ENCODE measurements around the gene EVC.

Gene EVC

GRCh38 chr4:5757536-5757935, 46.5 kb downstream of the EVC start:
- Histone ChIP-seq H3K9me3 (replicated peaks in 1 of 2; ENCODE audit: control insufficient read depth in 2 of 2, insufficient read depth in 1 of 2, low read depth in 1 of 2, low read length in 2 of 2) (peaks cover 0 to 5% of the 10 kb centered on the region in 2 donors), H3K36me3 (replicated peaks in 1 of 2; ENCODE audit: control insufficient read depth in 2 of 2, insufficient read depth in 2 of 2, low read length in 2 of 2) (peaks cover 22 to 56% of the 10 kb centered on the region in 2 donors), H2BK5ac (ENCODE audit: low read length) (no peak overlapping the region), H2BK15ac (ENCODE audit: low read length) (no peak overlapping the region), H4K8ac (ENCODE audit: low read depth, low read length) (no peak overlapping the region), H3K4ac (ENCODE audit: low read length) (no peak overlapping the region), H3K18ac (ENCODE audit: low read length) (no peak overlapping the region), H3K9ac (ENCODE audit: low read depth, low read length, poor library complexity) (no peak overlapping the region), H3K4me2 (ENCODE audit: insufficient read depth, low read length, poor library complexity, severe bottlenecking) (no peak overlapping the region), H2BK12ac (ENCODE audit: low read length) (no peak overlapping the region), H2BK120ac (ENCODE audit: low read depth, low read length) (no peak overlapping the region), H3K27me3 (ENCODE audit: control insufficient read depth in 3 of 3, insufficient read depth in 3 of 3, low read depth in 1 of 3, low read length in 3 of 3) (no peaks in the 10 kb centered on the region), H2AK5ac (ENCODE audit: low read depth, low read length) (no peak overlapping the region), H3K4me3 (ENCODE audit: low read length in 2 of 2) (no peak overlapping the region), H3K23ac (ENCODE audit: low read depth, low read length, poor library complexity) (no peak overlapping the region), H4K91ac (ENCODE audit: low read depth, low read length, poor library complexity) (no peak overlapping the region), H3K27ac (replicated peaks; ENCODE audit: low read length) (no peak overlapping the region), H3K4me1 (ENCODE audit: control insufficient read depth in 2 of 2, insufficient read depth in 1 of 2, low read depth in 1 of 2, low read length in 2 of 2) (peaks cover 0 to 2% of the 10 kb centered on the region in 2 donors), H3K14ac (ENCODE audit: low read length) (no peak overlapping the region), H2AFZ (ENCODE audit: low read length) (no peak overlapping the region), H3K79me1 (ENCODE audit: low read depth, low read length) (no peaks in the 10 kb centered on the region)
- WGBS, 2 donors (ENCODE audit: extremely low coverage in 2 of 2, insufficient read length in 2 of 2, insufficient replicate concordance in 1 of 2): no CpG with 5 or more reads among the region's 4 CpGs
- no peak for DNase-seq (ENCODE audit: low spot score)

- no peak overlapping the region for H2BK12ac ChIP-seq (ENCODE audit: low read length)
- H3K36me3 ChIP-seq (replicated peaks in 1 of 2; ENCODE audit: control insufficient read depth in 2 of 2, insufficient read depth in 2 of 2, low read length in 2 of 2): peaks cover 22 to 53% of the 10 kb centered on the region in 2 donors
- H3K23ac ChIP-seq (ENCODE audit: low read depth, low read length, poor library complexity): no peak overlapping the region
- no peaks in the 10 kb centered on the region for H3K4me1 ChIP-seq (ENCODE audit: control insufficient read depth in 2 of 2, insufficient read depth in 1 of 2, low read depth in 1 of 2, low read length in 2 of 2)
- DNase-seq (ENCODE audit: low spot score): no peak
- H3K27ac ChIP-seq (replicated peaks; ENCODE audit: low read length): no peak overlapping the region
- no peak overlapping the region for H2BK120ac ChIP-seq (ENCODE audit: low read depth, low read length)
- H3K14ac ChIP-seq (ENCODE audit: low read length): no peak overlapping the region
- H4K91ac ChIP-seq (ENCODE audit: low read depth, low read length, poor library complexity): no peak overlapping the region
- WGBS, 2 donors (ENCODE audit: extremely low coverage in 2 of 2, insufficient read length in 2 of 2, insufficient replicate concordance in 1 of 2): no CpG with 5 or more reads among the region's 10 CpGs
- no peak overlapping the region for H2AFZ ChIP-seq (ENCODE audit: low read length)
- H2AK5ac ChIP-seq (ENCODE audit: low read depth, low read length): no peak overlapping the region
- H3K4me2 ChIP-seq (ENCODE audit: insufficient read depth, low read length, poor library complexity, severe bottlenecking): no peak overlapping the region
- no peak overlapping the region for H3K4me3 ChIP-seq (ENCODE audit: low read length in 2 of 2)
- H3K9me3 ChIP-seq (replicated peaks in 1 of 2; ENCODE audit: control insufficient read depth in 2 of 2, insufficient read depth in 1 of 2, low read depth in 1 of 2, low read length in 2 of 2): peaks cover 0 to 5% of the 10 kb centered on the region in 2 donors
- no peak overlapping the region for H3K18ac ChIP-seq (ENCODE audit: low read length)
- H3K79me1 ChIP-seq (ENCODE audit: low read depth, low read length): no peaks in the 10 kb centered on the region
- H2BK15ac ChIP-seq (ENCODE audit: low read length): no peak overlapping the region
- H3K27me3 ChIP-seq (ENCODE audit: control insufficient read depth in 3 of 3, insufficient read depth in 3 of 3, low read depth in 1 of 3, low read length in 3 of 3): no peaks in the 10 kb centered on the region
- H3K4ac ChIP-seq (ENCODE audit: low read length): no peak overlapping the region
- no peak overlapping the region for H2BK5ac ChIP-seq (ENCODE audit: low read length)
- H4K8ac ChIP-seq (ENCODE audit: low read depth, low read length): no peak overlapping the region
- H3K9ac ChIP-seq (ENCODE audit: low read depth, low read length, poor library complexity): no peak overlapping the region
These were observed 47.0 kb downstream of the EVC start for GRCh38 chr4:5757954-5758353.

DNA sequence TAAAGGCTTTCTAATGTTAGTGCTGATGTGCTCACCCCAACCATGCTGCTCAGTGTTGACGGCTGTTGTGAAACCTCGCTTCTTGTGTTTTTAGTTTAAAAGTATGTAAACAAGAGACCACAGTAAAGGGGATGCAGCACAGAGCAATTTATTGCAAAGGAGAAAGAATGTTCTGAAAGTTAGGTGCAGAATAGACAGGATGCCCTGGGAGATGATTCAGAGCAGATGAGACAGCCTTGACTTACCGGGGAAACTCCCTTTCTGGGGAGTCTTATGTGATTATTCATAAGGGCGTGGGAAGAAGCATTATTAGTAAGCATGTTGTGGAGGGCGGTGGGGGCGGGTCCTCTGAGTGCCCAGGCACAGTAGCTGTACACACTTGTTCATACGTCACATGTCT, 47.7 kb downstream of the EVC start:
- Histone ChIP-seq H2BK12ac (ENCODE audit: low read length) (no peak overlapping the region), H3K79me1 (ENCODE audit: low read depth, low read length) (no peaks in the 10 kb centered on the region), H3K9me3 (replicated peaks in 1 of 2; ENCODE audit: control insufficient read depth in 2 of 2, insufficient read depth in 1 of 2, low read depth in 1 of 2, low read length in 2 of 2) (peaks cover 0 to 5% of the 10 kb centered on the region in 2 donors), H3K14ac (ENCODE audit: low read length) (no peak overlapping the region), H4K91ac (ENCODE audit: low read depth, low read length, poor library complexity) (no peak overlapping the region), H2BK120ac (ENCODE audit: low read depth, low read length) (no peak overlapping the region), H3K4me3 (ENCODE audit: low read length in 2 of 2) (no peak overlapping the region), H3K27me3 (ENCODE audit: control insufficient read depth in 3 of 3, insufficient read depth in 3 of 3, low read depth in 1 of 3, low read length in 3 of 3) (no peaks in the 10 kb centered on the region), H3K18ac (ENCODE audit: low read length) (no peak overlapping the region), H4K8ac (ENCODE audit: low read depth, low read length) (no peak overlapping the region), H3K4me1 (ENCODE audit: control insufficient read depth in 2 of 2, insufficient read depth in 1 of 2, low read depth in 1 of 2, low read length in 2 of 2) (no peaks in the 10 kb centered on the region), H2BK5ac (ENCODE audit: low read length) (no peak overlapping the region), H3K9ac (ENCODE audit: low read depth, low read length, poor library complexity) (no peak overlapping the region), H3K23ac (ENCODE audit: low read depth, low read length, poor library complexity) (no peak overlapping the region), H3K4ac (ENCODE audit: low read length) (no peak overlapping the region), H3K4me2 (ENCODE audit: insufficient read depth, low read length, poor library complexity, severe bottlenecking) (no peak overlapping the region), H2BK15ac (ENCODE audit: low read length) (no peak overlapping the region), H2AK5ac (ENCODE audit: low read depth, low read length) (no peak overlapping the region), H2AFZ (ENCODE audit: low read length) (no peak overlapping the region), H3K27ac (replicated peaks; ENCODE audit: low read length) (no peak overlapping the region), H3K36me3 (replicated peaks in 1 of 2; ENCODE audit: control insufficient read depth in 2 of 2, insufficient read depth in 2 of 2, low read length in 2 of 2) (peaks cover 19 to 45% of the 10 kb centered on the region in 2 donors)
- DNase-seq (ENCODE audit: low spot score): no peak
- WGBS, 2 donors (ENCODE audit: extremely low coverage in 2 of 2, insufficient read length in 2 of 2, insufficient replicate concordance in 1 of 2): no CpG with 5 or more reads among the region's 7 CpGs

DNA sequence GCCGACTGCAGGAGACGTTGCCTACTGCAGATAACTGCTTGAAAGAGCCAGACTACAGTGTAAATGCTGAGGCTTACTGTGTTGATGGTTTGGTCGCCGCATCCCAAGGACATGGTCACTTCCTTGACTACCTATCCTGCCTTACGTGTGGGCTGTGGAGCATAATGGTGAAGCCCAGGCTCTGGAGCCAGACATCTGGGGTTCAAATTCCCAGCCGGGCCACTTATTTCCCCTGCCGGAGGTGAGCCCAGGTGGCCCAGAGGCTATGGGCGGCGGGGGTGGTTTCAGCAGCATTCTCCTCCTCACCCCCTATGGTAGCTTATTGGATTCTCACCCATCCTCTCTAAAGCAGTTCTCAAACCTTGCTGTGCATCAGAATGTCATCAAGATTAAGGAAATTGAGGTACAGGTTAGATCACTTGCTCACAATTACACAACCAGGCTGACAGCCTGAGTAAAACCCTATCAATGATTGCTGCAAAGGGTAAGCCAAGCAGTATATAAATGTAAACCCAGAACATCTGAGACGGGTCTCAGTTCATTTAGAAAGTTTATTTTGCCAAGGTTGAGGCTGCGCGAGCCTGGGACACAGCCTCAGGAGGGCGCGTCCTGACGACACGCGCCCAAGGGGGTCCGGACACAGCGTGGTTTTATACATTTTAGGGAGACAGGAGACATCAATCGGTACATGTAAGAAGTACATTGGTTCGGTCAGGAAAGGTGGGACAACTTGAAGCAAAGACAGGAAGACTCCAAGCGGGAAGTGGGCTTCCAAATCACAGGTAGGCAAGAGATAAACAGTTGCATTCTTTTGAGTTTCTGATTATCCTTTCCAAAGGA, 48.5 kb downstream of the EVC start:
- Histone ChIP-seq H2BK120ac (ENCODE audit: low read depth, low read length) (no peak overlapping the region), H3K27me3 (ENCODE audit: control insufficient read depth in 3 of 3, insufficient read depth in 3 of 3, low read depth in 1 of 3, low read length in 3 of 3) (no peaks in the 10 kb centered on the region), H3K18ac (ENCODE audit: low read length) (no peak overlapping the region), H3K27ac (replicated peaks; ENCODE audit: low read length) (no peak overlapping the region), H3K4ac (ENCODE audit: low read length) (no peak overlapping the region), H4K8ac (ENCODE audit: low read depth, low read length) (no peak overlapping the region), H3K79me1 (ENCODE audit: low read depth, low read length) (no peaks in the 10 kb centered on the region), H2AK5ac (ENCODE audit: low read depth, low read length) (no peak overlapping the region), H2BK12ac (ENCODE audit: low read length) (no peak overlapping the region), H2BK5ac (ENCODE audit: low read length) (no peak overlapping the region), H2AFZ (ENCODE audit: low read length) (no peak overlapping the region), H3K4me3 (ENCODE audit: low read length in 2 of 2) (no peak overlapping the region), H4K91ac (ENCODE audit: low read depth, low read length, poor library complexity) (no peak overlapping the region), H3K14ac (ENCODE audit: low read length) (no peak overlapping the region), H3K36me3 (replicated peaks in 1 of 2; ENCODE audit: control insufficient read depth in 2 of 2, insufficient read depth in 2 of 2, low read length in 2 of 2) (peaks cover 13 to 38% of the 10 kb centered on the region in 2 donors), H3K4me2 (ENCODE audit: insufficient read depth, low read length, poor library complexity, severe bottlenecking) (no peak overlapping the region), H3K9me3 (replicated peaks in 1 of 2; ENCODE audit: control insufficient read depth in 2 of 2, insufficient read depth in 1 of 2, low read depth in 1 of 2, low read length in 2 of 2) (peaks cover 0 to 5% of the 10 kb centered on the region in 2 donors), H3K4me1 (ENCODE audit: control insufficient read depth in 2 of 2, insufficient read depth in 1 of 2, low read depth in 1 of 2, low read length in 2 of 2) (no peaks in the 10 kb centered on the region), H3K23ac (ENCODE audit: low read depth, low read length, poor library complexity) (no peak overlapping the region), H3K9ac (ENCODE audit: low read depth, low read length, poor library complexity) (no peak overlapping the region), H2BK15ac (ENCODE audit: low read length) (no peak overlapping the region)
- no peak for DNase-seq (ENCODE audit: low spot score)
- no CpG with 5 or more reads among the region's 22 CpGs for WGBS, 2 donors (ENCODE audit: extremely low coverage in 2 of 2, insufficient read length in 2 of 2, insufficient replicate concordance in 1 of 2)

All from neuronal stem cell (in vitro differentiated cells).